H54 (cell line): ENCODE measurements around the gene PTH.

Experiments used
- DNase-seq: peaks from one replicate; pipeline ENCODE4 v3.0.0; 2011; ENCODE audit warnings: low spot score, mixed read lengths; ENCODE audit not compliant: insufficient read length
- FAIRE-seq: peaks from 3 replicates; lab custom pipeline; 2011; peaks lifted over from hg19 to GRCh38; lab: Jason Lieb, UNC
- POLR2A ChIP-seq: IDR thresholded peaks from 2 replicates; pipeline ENCODE4 v1.6.1; 2011; ENCODE audit warnings: low read depth, mild to moderate bottlenecking, low read length

The PTH gene

DNA sequence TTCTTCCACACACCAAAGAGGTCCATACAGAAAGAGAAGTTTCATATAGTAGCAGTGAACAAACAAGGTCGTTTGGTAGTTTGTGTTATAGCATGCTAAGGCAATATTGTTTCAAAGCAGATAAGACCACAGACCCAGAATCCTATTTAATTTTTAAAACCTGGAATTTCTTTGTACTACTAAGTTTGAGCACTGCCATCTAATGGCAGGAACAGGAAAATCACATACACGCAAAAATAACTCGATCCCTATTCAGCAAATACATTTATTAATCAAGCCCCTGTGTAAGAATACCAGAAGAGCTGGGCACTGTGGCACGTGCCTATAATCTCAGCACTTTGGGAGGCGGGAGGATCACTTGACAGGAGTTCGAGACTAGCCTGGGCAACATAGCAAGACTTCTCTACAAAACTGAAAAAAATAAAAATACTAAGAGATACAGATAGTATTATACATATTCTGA is 29.9 kb downstream of the PTH start:
- TF ChIP-seq POLR2A: no peak
- FAIRE-seq (no peak), DNase-seq (no peak)

DNA sequence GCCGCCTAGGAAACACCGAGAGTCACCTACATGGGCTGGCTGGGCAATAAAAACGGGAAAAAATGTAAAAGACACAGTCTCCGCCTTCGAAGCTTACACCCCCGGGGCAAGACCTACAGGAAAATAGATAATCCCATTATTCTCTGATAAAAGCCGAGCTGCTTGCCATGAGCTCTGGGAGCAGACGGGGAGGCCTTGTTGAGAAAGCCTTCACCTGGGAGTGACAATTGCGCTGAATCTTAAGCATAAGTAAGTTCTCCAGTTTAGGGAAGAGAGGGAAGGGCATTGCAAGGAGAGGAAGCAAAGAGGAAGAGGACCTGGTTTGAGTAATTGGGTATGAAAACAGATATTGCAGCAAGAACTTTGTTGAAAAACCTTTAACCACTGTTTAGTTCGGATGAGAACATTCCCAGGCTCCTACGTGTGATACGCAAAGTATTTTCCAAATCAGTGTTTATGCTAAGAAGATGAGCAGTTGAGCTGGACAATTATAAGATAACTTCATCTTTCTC is 32.0 kb downstream of the PTH start:
- no peak for DNase-seq
- TF ChIP-seq POLR2A: no peak
- no peak for FAIRE-seq

DNA sequence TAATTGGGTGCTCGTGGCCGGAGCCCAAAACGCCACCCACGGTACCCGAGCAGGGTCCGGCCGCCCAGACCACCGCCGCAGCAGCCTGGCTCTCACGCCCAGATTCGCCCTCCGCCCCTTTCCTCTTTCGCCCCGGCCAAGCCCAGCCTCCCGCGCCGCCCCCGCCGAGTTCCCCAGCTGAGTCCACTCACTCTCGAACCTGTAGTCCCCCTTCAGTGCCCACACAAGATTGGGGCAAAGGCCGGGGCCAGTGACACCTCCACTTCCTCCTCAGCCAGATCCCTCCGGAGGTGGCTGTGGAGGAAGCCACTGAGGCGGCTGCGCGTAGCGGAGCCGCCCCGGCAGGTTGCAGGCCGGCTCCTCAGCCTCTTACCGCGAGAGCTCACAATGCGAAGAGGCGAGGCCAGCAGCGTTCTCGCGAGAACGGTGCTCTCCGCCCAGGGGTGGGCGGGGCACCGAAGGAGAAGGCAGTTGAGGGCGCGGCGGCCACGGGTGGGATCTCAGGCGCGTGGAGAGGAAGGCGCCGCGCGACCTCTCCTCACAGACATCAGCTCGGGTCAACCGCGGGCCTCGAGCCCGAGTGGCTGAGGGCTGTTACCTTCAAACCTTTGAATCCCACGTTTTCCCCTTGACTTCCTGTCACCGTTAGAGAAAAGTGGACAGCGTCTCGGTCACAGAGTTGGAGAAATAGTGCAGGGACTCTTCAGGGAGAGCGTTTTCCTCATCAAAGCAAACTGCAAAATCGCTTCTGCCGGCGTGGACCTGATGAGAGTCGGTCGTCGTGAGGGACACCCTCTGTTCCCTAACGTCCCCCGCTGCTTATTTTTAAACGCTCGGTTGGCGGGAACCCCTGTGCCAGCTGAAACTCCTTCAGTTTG is 32.7 kb downstream of the PTH start, which contains the start of gene BTBD10:
Gene BTBD10, minus strand, starts transcription at position 322 of the 878 bp plus-strand sequence. CDS start 18,098 bp downstream, outside the sequence.
- peak; percentile 97 for TF ChIP-seq POLR2A
- FAIRE-seq (peak; percentile 73), DNase-seq (peak; percentile 78)

DNA sequence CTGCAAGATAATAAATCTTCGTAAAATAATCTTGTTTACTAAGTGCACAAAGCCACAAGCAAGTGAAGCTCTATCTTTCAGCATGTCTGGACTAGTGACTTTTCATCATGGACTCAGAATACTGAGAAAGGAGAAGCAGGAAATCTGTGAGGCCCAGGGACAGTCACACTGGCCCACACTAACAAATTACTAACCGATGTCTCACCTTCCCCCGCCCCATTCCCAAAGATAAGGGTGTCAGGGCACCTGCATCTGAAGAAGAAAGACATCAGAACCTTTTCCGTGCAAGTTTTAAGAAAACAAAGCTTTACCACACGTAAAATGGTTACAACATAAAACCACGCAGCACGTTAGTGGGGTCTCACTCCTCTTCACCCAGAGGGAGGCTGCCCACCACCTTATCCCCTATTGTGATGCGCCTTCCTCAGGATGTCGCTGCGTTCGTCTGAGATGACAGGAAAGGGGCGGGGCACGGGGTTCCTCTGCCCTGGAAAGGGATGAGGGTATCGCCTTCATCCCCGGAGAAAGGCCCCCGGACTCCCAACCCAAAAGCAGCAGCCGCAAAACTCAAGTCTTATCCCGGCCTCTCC is 33.4 kb downstream of the PTH start:
- FAIRE-seq (peak; percentile 70), DNase-seq (peak; percentile 33)
- TF ChIP-seq POLR2A: no peak

DNA sequence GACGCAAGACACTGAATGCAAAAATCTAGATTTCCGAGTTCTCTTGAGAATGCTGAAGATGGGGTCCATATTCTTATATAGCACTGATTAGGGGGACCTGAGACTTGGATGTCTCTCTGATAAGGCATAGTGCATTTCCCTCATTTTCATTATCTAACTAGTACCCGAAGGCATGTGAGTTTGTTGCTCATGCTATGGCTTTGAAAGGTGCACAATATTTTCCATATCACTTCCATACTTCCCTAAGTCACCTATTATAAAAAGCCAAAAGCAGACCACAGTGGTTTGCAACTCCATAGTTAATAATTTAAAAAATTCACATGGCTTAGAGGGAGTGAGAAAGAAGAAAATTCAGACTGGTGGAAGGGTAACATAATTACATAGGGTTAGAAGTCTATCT is 34.5 kb downstream of the PTH start:
- no peak for DNase-seq
- FAIRE-seq: no peak
- no peak for TF ChIP-seq POLR2A

DNA sequence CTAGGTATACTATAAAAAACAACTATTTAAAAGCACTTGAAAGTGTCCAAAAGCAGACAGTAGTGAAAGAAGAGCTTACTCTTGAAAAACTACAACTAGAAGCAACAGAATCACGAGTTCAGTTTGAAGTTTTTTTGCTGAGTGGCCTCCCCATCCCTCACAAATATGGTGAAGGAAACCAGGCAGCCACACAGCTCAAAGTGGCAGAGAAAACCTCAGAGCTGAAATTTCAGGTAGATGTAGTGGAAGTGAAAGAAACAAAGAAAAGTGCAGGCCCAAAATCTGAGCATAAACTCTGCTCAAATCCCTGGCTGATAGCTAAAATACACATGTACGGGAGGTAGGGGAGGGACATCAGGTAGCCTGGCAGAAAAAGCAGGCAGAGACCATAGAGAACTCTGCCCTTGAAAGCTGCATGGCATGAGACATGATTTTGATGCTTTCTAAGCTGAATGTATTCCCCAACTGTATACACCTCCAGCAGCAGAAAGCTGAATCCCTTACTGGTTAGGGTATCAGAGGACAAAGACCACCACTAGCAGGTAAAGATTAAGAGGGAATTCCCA is 44.9 kb downstream of the PTH start:
- DNase-seq: no peak
- no peak for TF ChIP-seq POLR2A
- no peak for FAIRE-seq

DNA sequence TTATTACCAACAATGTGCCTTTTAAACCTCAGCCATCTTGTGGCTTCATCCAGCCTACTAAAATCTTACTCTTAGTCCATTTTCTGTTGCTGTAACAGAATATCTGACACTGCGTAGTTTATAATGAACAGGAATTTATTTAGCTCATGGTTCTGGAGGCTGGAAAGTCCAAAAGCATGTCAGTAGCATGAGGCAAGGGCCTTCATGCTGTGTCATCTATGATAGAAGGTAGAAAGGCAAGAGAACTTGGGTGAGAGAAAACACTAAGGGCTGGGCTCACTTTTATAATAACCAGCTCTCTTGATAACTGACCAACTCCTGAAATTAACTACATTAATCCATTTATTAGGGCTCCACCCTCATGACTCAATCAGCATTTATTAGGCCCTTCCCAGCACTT is 46.3 kb downstream of the PTH start:
- no peak for FAIRE-seq
- no peak for TF ChIP-seq POLR2A
- no peak for DNase-seq

DNA sequence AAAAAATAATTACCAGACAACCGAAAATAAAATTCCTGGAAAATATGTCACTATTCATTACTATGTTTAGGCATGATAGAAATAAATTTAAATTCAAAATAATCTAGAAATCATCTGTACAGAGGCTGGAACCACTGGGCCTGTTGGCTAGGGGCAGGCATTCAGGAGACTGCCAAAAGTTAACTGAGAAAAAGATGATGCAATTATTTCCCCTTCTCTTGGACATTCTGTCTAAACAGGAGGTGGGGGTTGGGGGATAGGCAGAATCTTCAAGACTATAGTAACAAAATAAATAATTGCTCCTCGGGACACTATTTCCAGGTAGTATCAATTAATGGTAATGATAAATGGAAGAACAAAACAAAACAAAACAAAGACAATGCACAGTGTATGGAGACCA is 46.9 kb downstream of the PTH start:
- FAIRE-seq (no peak), DNase-seq (no peak)
- no peak for TF ChIP-seq POLR2A

DNA sequence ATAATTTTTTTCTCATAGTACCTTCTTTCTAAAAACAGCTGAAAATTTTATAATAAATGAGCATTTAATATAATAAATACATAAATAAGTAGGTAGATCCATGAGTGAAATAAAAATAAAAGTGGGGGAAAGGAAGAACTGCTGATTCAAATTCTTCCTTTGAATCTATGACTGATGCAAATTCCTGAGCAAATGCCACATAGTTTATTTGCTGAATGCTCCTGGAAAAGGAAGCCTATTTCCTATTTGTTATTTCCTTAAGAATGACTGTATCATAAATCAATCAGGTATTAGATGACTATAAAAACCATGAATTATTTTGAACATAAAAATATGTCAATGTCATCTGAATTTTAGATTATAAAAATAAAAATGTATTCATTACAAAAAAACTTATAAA is 49.4 kb downstream of the PTH start:
- TF ChIP-seq POLR2A: no peak
- FAIRE-seq: no peak
- no peak for DNase-seq

DNA sequence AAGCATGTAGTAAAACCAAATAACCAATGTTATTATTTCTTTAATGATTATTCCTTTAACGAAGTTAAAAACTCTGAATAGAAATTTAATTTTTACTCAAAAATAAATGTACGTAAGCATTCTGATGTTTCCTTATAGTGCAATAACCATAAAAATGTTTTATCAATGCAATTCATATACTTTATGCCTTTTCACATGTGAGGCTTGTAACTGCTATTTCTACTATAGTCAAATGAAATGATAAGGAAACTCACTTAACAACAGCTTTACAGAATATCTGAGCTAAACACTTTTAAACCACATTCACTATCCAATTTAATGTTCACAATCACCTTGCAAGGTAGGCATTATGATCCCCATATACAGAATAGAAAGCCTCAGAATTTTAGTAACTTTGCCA is 50.2 kb downstream of the PTH start:
- DNase-seq: no peak
- FAIRE-seq: peak; percentile 27
- no peak for TF ChIP-seq POLR2A
